Measurements from ENCODE around the gene AQP12B.

Gene AQP12B

DNA sequence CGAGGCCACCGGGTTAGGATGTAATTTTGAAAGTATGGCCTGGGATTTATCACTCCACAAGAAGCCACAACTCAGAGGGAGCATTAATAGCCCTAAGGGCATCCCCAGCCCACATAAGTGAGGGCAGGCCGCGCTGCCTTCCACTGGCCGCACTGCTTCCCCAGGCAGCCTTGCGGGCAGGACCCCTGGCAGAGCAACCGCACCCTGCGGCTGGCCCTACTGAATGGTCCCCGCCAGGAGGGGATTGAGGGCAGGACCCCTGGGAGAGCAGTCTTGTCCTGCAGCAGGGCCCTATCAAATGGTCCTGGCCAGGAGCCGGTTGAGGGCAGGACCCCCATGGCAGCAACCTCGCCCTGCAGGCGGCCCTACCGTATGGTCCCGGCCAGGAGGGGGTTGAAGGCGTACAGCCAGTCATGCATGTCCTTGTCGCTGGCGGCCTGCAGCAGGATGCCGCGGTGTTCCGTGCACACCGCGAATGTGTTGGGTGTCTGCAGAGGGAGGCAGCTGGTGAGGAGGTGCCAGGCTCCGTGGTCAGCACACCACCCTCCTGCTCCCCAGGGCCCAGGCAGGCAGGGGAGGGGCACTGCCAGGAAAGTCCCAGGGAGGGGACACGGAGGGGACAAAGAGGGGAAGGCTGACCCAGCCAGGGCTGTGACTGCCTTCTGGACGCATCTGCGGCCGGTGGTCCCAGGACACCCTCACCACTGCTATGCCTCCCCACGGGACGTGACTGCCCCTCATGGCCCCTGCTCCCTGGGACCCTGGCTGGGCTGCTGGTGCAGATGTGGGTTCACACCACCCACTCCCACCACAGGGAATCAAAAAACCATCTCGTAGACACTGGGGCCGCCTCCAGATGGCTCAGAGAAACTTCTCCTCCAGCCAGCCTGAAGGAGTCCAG is 35.2 kb upstream of the AQP12B start:
- no peak for DNase-seq

DNA sequence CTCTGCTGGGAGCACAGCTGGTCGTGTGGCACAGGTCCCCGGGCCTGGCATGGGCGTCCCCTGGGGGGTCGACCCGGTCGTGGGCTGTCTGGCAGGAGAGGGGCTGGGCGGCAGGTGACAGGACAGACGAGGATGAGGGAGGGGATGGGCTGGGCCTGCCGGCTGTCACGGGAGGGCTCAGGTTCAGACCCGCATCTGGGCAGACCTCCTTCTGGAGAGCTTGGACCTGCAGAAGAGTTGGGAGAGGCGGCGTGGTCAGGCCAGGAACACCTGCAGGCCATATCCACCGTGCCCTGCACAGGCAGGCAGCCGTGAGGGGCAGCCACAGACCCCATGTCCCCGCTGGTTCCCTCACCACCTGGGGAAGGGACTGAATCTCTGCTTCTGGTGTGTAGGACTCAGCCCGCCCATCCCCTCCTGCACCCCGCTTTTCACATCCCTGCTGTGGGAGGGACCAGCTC is 34.5 kb upstream of the AQP12B start:
- no peak for DNase-seq

DNA sequence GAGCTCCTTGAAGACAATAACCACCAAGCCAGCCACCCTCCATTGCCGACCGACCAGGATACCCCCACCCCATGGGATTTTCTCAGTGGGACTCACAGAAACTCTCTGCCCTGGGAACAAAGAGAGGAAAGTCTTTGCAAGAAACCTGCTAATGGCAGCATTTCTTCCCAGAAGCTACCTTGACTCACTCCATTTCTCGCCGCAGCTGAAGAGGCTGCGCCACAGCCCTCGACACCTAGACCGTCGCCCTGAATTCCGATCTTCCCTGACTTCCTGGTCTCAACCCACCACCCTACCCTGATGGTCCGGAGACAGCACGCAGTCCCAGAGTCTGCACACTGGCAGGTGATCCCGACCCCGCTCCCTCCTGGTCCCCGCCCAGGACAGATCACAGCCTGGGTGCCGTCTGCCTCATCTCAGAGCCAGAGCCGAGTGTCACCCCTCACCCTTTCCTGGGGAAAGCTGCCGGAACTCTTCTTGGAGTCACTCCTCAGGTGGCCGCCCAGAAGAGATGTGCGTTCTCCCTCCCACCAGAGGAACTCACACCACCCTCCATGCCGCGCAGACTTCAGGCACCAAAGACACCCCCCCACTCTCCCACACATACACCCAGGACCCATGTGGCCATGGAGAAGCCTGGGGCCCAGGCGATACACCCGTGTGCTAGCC is 33.6 kb upstream of the AQP12B start:
- no peak for DNase-seq

DNA sequence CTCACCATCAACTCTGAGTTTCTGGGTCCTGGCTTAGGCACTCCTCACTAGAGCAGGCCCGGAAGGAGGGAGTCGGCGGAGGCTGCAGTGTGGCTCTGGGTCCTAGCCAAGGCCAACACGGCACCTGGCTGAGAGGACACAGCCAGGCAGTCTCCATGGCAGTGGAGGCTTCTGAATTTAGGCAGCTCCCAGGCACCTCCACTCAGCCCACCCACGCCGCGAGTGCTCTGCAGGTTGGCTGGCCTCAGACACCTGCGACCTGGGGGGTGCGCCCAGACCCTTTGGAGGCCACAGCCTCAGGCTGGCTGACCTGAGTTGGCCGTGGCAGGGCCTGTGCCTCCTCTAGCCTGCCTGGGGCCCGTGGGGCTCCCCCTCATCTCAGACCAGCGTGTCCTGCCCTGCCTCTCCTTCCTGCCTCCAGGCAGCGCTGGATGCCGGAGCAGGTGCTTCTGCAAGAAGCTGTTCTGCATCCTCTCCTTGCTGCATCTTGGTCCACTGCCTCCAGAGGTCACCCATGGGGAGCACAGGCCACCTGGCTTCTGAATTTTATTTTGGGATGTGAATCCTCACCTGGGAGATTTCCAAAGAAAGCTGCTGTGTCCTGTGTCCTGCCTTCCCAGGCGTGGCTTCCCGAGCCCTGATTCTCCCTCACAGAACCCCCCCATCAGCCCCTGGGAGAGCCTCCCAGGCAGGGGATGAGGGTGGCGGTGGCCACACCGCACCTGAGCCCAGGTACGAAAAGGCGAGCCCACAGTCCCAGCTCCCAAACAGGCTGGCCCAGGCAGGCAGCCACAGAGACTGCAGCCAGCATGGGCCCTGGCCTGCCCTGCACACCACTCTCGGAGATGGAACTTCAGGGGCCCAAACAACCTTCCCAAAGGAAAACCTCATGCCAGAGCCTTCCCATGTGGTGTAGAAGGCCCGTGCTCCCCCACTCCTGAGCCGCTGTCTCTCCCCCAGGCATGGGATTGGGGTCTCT is 32.4 kb upstream of the AQP12B start:
- DNase-seq, result no peak

DNA sequence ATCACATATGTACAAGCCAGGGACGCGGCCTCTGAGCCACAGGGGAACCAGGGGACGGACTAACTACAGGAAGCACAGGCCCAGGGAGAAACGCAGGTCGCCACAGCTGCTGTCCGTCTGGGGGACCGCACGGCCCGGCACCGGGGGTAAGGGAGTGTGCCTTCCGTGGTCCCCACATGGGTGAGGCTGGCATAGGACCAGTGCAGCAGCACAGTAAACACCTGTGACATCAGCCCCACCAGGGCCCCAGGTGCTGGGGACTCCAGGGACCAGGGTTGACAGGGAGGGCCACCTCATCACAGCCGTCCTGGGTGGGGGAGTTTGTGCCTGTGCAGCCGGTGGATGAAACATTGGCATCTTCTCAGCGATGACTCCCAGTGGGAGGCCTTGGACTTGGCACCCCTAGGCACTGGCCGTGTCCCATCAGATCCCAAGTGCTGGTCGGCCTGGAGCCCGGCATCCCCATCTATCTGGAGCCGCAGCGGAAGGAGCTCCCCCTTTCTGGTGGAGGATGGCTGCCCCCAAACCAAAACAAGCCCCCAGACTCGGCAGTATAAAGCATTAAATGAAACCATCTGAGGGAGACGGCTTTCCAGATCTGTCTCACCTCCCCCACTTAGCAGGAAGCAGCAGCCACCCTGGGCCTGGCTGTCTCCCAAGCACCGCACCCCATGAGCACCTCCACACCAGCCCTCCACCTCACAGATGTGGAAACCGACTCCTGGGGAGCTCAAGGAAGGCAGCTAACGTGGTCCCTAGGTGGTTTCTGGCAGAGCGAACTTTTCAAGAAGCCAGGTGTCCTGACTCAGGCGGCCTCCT is 31.5 kb upstream of the AQP12B start:
- DNase-seq, result no peak

DNA sequence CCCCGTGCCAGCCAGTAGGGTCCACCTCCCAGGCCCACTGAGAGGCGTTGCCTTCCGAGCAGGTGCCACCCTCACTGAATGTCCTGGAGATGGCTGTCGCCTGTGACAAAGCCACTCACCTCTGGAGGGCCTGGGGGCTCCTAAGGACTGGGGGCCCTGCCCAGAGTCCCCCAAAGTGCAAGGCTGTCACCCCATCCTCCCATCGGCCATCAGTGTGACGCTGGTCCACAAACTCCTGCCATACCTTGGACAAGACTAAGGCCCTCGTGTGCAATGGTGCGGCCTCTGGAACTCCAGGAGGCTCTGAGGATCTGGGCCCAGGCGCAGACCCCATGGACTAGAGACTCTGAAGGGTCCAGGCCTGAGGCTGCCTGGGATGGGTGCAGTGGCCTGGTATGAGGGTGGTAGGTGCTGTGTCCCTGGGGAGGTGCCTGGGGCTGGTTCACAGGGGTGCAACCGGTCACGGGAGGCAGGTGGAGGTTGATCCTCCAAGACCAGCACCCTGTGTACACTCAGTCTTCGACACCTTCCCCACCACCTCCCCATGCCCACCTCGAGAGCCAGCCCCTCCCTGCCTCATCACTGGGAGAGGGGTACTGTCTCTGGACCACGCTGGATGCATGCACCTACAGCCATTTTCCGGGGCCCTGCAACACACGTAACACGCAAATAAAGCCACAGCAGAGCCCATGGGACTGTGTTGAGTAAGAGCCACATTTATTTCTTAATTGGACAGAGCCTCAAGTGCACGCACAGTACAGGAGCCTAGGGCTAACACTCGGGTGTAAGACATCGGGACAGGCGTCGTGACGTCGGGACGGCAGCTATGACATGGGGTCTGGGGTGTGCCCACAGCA is 30.6 kb upstream of the AQP12B start:
- DNase-seq, result no peak

DNA sequence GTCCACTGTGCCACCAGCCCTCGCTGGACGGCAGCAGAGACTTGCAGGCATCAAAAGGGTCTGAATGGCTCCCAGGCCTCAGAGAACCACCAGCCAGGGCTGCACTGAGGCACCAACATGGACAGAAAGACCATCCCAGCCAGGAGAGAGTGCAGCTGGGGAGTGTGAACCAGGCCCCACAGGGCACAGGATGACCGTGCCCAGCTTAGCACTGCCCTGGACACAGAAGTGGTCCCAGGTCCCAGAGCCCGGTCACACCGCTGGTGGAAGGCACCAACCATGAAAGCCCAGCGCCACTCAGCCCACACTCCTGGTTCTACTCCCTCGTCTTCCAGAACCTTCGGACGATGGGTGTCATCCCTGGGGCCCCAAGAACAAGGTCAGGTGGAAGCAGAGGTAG is 29.4 kb upstream of the AQP12B start:
- DNase-seq, result no peak

DNA sequence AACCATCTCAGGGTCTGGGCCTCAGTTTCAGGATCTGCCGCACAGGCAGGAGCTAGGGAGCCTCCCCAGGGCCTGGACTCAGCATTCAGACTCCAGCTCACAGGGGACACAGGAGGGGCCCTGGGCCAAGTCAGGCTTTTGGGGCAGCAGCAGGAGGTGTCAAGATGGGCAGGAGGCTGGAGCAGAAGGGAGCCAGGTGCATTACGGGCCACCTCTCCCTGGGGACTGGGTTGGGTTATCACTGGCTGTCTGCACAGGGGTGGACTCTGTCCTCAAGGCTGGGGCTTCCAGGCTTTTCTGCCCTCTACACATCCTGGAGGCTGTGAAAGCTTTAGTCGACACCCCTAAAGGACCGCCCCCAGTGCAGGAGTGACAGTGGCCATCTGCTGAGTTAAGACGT is 29.0 kb upstream of the AQP12B start:
- DNase-seq, result no peak

DNA sequence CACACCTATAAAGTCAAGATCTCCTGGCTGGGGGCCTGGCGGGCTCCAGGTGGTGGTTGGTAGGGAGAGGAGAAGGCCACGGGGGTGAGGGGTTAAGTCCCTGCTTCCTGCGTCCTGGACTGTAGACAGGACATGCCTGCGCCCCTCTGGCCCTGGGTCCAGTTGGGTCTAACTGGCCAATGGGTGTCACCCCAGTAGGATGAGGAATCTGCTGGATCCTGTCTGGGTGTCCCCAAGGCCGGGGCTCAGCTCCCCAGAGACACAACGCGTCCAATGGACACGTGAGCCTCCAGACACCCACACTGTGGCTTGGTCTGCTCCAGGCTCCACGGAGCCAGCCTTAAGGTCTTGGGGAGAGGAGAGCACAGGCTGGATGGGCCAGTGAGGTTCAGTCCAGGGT is 28.6 kb upstream of the AQP12B start:
- DNase-seq, result no peak

DNA sequence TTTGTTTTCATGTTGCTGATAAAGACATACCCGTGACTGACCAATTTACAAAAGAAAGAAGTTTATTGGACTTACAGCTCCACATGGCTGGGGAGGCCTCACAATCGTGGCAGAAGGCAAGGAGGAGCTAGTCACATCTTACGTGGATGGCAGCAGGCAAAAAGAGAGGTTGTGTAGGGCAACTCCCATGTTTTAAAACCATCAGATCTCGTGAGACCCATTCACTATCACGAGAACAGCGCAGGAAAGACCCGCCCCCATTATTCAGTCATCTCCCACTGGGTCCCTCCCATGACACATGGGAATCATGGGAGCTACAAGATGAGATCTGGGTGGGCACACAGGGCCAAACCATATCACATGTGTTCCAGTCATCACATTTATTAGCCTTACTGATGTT is 25.8 kb upstream of the AQP12B start:
- no peak for DNase-seq

DNA sequence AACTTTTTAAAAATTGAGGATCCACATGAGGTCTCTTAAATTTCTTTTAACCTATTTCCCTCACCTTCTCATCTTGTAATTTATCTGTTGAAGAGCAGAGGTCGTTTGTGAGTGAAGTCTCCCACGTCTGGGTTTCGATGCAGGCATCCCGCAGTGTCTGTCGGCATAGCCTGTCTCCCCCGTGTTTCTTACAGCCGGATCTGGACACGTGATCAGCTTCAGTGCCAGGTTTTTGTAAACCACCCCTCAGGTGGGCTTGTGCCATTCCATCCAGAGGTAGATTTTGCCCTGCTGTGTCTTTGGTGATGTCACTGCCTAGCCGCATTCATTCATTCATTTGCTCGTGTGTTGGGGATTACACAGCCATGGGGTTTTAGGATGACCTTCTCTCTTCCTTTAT is 25.1 kb upstream of the AQP12B start:
- no peak for DNase-seq

DNA sequence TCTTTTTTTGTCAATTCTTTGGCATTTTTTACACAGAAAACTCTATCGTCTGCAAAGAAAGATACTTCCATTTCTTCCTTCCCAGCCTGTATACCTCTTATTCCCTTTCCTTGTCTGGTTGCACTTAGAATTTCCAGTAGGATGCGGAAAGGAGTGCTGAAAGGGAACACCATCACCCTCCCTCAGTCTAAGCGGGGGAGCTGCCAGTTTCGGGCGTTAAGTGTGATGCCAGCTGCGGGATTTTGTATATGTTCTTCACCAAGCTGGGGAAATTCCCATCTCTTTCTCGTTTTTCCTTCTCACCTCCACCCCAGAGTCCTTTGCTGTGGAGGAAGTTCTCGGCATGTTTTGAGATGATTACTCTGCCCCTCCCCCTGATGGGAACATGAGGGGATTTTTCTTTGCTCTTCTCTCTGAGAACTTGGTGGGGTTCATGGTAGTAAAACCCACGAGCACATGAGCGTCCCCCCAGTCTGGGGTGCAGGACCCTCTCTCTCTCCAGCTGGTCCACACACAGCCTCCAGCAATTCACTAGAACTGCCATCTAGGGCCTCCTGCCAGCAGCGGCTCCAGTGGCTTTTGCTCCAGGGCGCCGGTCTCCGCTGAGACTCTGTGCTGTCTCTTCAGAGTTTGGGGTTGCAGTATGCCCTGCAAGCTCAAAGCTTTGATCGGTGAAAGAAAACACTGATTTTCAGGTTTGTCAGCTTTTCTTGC is 24.5 kb upstream of the AQP12B start:
- no peak for DNase-seq

DNA sequence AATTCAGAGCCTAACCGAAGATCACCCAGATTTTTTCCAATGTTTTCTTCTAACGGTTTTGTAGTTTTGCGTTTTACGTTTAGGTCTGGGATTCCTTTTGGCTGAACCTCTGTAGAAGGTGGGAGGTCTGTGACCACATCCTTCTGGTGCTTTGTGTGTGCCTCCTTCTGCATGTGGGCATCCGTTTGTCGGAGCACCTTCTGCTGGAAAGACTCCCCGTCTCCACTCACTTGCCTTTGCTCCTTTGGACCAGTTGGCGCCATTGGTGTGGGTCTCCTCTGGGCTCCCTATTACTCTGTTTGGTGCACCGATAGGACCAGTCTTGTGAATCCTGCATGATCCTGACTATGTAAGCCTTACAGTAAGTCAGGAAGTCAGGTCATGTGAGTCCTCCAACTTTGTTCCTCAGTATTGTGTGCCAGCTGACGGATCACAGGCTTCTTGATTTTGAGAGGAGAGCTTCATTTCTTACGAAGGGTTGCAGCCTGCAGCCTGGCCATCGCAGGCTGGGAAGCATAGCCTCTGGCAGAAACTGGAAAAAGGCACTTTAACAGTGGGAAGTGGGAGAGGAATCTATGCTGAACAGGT is 22.6 kb upstream of the AQP12B start:
- DNase-seq, result no peak

DNA sequence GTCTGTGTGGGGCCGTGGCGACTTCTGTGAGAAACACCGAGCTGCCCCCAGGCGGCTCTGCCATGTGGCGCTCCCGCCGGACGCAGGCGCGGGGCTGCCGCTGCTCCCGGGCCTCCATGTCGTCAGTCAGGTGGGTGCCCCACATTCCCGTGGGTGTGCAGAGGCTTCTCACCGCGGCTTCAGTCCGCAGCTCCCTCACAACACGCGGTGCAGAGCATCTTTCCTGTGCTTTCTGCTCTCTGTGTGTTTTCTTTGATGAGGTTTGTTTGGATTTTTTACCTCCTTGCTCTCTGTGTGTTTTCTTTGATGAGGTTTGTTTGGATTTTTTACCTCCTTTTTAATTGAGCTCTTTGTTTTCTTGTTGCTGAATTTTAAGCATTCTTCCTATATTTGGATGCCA is 22.0 kb upstream of the AQP12B start:
- DNase-seq, result no peak

DNA sequence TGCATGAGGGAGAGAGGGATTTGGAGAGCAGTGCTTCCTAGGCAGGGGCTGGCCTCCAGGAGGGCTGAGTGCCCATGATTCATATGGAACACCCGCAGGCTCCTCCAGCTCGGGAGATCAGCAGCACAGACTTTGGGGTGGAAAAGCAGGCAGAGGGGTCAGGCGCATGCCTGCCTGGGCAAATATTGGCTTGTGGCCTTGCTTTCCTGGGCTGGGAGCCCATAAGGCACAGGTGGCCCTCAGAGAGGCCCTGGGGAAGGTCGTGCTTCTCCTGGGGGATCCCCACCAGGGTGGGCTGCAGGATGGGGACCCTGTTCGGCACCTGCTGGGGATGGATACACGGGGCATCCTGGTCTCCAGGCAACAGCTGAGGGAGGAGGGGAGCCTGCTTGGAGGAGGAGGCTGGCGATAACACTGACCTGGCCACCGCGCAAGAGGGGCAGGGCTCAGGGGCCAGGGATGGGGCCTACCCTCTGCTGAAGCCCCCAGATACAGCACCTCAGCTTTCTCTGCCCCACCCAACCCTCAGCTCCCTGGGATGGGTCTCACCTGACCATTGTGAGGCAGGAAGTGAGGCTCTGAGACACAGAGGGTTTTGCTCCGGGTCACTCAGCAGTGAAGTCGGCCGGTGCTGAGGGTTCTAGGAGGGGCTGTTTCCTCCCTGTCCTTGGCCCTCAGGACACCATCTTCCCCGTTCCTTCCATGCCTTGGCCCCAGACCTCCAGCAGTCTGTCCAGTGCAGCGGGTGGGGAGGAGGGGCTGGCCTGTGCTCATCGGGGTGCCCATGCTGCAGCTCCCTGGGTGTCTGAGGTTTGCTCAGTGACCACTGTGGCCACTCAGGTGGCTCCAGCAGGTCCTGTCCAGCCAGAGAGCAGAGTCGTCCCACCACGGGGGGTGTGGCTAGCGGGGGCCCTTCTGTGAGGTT is 21.0 kb upstream of the AQP12B start:
- no peak for DNase-seq

DNA sequence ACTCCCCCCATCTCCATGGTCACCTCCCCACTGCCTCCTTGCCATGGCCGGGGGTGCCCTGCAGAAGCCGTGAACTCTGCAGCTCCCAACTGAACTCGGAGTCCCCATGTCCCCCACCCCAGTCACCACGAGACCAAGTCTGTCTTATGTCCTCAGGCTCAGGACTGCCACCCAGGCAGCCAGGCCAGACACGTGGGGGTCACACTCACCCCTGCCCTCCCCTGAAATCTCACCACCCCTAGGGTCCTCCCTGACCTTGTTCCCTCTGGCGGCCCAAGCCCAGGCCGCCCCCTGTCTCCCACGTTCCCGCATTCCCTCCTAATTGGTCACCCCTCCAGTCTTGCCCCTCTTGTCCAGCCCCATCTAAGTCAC is 19.9 kb upstream of the AQP12B start:
- no peak for DNase-seq

DNA sequence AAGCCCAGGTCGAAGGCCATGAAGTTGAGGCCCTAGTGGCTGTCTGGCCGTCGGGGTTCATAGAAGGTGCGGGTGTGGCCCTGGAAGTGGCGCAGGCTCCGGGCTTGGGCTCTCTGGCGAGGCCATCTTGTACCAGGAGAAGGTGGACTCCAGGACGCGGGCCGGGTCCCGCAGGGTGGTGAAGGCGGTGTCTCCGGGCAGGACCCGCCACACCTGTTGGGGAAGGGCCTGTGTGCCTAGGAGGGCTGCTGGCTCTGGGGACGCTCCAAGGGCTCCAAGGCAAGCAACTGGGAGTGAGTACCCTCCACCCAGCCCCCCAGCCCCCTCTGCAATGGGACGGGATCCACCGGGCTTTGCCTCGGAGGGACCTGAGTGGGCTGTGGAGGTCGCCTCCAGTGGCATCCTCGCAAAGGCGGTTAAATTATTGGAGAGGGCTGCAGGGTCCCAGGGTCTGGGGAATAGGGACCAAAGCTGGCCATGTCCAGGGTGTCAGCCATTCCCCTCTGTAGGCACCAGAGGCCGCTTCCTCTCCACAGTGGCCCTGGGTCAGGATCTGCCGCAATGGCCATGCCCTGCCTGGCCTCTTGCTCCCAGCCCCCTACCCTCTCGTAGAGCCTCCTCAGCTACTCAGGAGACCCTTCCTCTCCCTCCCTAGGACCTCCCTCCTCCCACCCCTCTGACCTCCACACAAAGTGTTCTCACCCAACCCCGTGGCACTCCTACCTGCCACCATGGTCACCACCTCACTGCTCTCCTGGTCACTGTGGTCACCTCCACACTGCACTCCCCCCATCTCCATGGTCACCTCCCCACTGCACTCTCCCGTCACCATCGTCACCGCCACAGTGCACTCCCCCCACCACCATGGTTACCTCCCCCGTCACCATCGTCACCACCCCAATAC is 19.3 kb upstream of the AQP12B start:
- DNase-seq, result no peak
